GM21825 (cell line): Measurements from ENCODE around the gene UNK.
"Not testable (repeated sequence)": the region's sequence is repeated elsewhere in the genome, so short reads cannot be mapped to it uniquely, and the experiment has no call there.

Experiments
- ATAC-seq: cut with Tn5 transposase; IDR thresholded peaks from one replicate; pipeline ENCODE4 v1.9.1; 2021; ENCODE audit warnings: mild to moderate bottlenecking, moderate library complexity; ENCODE audit not compliant: unreplicated experiment

The UNK gene

DNA sequence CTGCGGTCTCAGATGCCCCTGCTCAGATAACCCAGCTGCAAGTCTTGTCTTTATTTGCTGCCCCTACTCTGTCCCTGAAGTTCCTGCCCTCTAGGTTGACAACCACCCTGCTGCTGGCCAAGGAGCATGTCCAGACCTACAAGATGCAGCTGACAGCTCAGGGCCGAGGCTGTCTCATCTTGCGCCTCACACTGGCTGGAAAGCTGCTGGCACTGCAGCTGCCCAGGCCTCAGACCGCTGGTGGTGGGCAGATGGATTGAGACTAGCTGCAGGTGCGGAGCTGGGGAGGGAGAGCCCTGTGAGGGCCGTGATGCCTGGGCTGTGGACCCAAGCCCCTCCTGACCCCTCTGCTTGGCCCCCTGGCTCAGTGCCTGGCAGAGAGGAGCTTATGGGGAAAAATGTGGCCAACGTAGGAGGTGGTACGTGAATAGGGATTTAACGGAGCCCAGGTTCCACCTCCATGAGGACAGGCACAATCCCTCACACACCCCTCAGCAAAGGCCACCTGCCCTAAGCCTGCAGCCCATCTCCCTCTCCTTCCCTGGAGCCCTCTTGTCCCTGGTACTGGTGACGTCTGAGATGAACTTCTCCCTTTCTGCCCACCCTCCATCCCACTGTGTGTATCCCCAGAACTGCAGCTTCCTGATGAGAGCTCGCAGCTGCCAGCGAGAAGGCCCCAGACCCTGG, 11.3 kb upstream of the UNK start:
- ATAC-seq: no peak

DNA sequence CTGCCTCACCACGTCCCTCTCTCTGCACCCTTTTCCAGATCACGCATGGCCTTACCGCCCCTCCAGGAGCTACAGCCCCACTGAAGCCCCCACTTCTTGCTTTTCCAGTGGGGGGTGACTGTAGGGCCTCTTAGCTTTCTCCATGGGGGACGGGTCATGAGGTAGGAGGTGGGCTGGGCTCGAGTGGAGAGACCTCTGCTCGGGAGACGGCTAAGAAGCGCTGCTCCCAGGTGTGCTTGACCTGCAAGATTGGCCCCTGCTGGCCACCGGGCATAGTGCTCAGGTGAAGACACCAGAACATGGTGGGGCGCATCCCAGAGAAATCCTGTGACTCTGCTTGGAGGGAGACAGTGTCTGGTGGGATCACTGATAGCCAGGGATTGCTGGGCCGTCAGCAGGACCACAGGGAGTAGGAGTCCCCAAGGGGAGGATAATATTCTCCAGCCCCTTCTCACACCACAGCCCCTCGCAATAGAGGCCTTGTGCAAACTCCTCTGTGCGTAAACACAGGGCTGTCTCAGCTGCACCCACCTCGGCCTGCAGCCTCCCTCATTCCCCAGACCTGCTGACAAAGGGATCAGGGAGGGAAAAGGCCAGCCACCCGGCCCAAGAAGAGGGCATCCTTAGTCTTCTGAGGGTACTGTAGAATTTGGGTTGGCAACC, 10.7 kb upstream of the UNK start:
- ATAC-seq: no peak

DNA sequence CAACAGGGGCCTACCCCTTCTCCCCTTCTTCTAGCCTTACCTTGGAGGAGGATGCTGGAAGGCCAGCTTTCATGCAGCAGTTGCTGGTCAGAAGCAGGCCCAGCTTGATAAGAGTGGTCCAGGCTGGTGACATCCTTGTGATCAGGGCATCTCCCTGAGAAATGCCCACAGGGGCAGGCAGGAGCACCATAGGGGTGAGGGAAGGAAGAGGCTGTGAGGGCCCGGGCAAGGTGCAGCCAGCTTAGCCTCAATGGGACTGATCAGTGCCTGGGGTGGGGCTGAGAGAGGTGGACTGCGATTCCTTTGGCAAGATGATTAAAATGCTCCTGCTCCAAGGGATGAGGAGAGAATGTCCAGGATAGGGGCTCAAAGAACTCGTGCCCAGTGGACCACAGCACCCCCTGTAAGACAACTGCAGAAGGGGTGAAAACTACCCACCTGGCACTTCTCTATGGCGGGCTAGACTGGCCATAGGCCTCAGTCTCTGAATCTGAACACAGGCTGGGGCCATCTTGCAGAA, 10.1 kb upstream of the UNK start:
- no peak for ATAC-seq

DNA sequence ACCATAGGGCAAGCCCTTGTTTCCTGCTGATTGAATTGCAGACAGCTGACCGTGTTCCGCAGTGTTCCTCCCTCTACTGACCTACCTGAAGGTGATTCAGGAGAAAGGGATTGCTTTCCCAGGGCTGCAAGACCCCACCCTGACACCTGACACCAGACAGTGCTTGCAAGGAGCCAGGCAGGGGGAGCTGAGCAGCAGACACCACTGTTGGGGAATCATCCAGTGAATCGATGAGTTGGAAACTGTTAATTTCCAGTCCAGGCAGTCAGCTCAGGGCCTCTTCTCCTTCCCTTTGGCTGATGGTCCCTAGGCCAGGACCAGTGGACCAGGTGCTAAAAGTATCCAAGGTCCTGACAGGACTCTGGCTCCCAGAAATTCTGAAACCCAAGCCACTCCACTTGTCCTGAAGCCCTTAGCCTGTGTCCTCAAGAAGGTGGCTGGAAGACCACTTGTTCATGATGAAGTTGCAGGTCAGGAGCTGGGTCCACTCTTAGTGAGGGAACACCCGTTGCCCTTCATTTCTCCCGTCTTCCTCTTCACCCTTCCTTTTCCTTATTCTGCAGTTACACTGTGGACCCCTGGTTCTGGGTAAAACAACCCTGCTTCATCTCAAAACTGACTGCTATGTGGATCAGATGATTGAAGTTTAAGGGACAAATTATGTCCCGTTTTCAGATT, 9.5 kb upstream of the UNK start:
- ATAC-seq: no peak

DNA sequence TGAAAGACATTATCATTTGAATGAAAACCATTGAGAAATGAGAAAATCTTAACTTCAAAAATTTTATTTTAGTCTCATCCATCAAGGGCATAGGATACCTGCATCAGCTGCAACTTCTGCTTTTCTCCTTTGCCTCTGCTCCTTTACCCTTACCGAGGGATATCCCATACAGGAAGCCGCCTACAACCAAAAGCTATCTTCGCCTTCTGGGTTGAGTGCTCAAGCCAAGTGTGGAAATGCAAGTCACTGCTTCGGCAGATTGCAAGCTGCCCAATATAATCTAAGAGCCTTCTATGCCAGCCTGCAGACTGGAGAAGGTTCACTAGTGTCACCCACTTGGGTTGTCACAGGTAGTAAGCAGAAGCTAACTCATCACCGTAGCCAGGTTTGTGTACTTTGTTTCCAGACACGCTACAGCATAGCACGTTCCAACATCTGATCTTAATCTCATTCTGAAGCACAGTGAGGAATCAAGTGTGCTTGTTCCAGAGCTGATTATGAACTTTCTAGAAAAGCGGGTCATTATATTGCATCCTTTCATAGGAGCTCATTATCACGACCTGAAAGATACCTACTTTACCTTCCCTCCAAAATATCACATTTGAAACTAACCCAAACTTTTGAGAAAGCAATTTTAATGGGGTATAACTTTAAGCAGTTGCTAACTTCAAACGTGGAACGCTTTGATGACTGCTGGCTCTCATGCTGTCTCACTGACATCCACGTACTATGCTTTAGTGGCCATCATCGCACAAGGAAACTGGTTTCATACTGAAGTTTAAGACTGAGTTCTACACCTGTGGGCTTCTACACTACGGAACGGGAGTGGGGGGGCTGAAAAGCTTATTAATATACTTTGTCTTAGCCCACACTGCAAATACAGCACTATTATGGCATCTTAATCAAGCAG, 8.0 kb upstream of the UNK start:
- ATAC-seq: no peak

DNA sequence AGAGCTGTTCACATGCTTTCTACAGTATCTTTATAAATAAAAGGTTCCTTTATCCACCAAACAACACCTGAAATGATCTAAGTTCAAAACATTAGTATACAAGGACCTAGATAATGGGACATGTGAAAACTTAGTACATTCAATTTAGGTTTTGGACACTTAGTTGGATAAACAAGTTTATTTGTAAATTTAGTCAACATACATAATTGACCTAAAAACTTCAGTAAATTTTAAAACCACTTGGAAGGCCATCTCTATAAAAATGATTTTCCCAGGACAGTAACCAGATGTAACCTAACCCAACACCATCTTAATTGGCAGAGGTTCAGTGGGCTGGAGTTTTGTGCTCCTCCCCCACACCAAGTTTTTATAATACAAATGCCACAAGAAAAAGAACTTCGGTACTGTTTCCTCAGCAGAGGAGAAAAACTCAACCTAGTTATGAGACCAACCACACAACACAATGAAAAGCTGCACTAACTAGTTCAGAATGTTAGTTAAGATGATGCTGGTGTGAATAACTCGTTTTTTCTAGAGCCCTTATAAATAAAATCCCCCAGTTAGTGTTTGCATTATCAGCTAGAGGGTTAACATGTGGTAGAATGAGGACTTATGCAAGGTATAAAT, 7.2 kb upstream of the UNK start:
- no peak for ATAC-seq

DNA sequence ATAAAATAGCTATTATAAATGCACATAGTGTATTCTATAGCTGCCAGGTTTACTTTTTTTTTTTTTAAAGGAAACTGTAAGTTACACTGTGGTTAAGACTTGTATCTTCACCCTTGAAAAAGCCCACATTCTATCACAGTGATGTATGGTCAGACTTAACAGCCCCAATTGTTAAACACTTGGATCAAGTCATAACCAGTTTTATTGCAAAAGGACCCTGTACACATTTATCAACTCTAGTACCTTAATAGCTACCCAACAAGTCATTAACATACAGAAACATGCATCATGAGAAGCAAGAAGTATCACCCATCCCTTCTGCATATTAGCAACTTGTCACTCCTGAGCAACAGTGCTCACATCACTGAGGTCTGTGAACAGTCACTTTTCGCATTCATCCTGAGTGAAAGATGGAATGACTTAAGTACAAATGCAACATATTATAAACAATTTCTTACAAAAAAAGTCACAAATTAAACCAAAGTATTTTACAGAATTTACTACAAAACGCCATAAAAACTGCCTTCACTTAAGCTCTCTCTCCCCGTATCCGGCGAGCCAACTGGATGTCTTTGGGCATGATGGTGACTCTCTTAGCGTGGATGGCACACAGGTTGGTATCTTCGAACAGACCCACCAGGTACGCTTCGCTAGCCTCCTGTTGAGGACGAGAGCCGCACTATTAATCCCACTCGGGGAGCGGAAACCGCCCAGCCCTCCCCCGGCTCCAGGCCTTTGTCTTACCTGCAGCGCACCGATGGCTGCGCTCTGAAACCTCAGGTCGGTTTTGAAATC, 6.3 kb upstream of the UNK start:
- not testable (repeated sequence) for ATAC-seq

DNA sequence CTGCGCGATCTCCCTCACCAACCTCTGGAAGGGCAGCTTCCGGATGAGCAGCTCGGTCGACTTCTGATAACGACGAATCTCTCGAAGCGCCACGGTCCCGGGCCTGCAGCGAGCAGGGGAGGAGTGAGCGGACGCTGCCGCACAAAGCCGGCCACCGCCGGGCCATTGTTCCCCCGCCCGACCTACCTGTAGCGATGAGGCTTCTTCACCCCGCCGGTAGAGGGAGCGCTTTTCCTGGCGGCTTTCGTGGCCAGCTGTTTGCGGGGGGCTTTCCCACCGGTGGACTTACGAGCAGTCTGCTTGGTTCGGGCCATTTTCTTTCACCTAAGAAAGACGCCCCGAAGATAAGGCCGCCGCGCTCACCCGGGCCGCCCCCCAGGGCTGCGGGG, 5.8 kb upstream of the UNK start:
- ATAC-seq: peak; percentile 12

DNA sequence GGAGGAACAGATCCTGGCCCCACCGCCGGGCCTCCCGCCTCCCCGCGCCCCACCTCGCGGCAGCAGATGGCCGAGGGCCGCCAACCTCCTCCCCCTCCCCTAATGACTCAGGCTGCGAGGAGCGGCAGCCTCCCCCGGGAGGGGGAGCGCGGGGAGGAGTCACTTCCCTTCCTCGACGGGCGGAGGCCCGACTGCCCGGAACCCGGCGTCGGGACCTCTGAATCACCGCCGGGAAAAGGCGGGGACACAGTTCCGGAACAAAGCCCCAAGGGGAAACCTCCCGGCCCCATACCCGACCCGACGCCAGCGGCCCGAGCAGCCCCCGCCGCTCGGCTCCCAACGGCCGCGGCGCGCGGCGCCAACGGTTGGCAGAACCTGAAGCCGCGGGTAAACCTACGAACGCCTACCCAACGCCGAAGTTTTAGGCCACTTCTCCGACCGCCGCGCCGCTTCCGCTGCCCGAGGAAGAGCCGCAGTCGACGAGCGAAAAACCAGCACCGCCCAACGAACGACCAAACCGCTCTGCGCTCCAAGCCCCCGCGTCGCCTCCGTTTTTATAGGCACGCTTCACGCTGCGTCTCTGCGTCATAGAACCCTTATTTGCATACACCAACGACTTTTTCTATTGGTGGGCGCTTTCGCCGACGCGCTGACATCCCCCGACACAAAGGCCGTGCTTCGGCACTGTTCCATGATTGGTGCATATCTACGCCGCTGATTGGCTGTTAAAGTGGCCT, 5.2 kb upstream of the UNK start:
- ATAC-seq: peak; percentile 63

DNA sequence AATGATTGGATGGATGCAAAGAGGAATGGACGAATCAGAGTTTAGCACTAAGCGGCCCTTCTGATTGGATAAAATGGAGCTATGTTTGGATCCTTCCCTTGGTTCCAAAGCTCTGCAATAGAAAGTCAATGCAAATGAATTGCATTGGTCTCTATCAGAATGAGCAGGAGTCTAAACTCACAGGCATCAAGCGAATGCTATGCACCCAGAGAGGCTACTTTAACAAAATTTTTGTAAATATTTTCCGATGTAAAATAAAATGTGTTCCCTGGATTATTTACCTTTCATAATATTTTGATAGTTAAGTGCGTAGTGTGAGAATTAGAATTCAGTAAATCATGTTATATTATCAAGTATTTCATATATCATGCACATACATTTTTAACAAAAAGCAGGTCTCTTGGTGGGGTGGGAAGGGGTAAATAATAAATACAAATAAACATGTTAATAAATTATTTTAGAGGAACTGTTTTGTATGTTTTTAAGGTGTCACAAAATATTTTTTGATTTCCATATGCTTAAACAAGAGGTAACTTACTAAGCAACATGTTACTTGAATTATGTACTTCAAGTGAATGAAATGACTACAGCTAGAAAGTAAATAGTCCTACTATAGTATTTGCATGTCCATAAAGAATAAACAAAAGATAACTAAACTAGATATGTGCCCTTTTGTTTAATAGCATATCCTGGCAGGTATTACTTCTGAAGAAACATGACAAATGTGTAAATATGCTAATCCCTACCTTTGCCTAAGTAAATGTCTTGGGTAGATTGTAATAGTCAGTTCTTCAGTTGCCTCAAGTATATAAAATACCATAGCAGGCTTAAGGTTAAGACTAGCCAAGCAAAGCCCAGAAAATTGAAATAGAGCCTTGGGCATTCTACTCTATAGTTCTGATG, 4.4 kb upstream of the UNK start:
- ATAC-seq: no peak

DNA sequence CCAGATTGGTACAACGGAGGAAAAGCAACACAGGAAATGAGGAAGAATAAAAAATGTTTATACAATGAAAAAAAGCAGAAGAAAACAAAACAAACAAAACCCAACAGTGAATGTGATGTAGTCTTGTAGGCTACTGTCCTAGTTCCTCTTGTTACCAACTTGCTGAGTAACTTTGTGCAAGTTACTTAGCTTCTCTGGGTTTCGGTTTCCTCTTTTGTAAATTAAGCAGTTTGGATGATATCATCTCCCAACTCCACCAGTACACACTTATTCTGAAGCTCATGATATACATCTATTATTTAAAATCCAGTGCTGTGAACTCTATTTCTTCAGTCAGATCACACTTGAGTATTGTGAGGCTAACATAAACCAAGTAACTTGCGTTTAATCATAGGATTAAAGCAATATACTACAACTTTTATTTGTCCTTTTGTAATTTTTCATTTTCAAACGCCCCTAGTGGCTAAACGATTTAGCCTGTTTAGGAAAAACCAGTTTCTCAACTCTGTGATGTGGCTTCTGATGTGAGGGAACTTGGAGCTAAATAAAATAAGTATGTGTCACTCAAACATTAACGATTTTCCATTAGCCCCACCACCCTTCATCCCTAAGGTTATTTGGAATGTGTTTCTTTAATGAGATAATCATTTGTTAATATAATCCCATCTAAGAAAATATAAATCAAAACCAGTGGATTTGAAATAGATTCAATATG, 1.4 kb upstream of the UNK start:
- no peak for ATAC-seq

DNA sequence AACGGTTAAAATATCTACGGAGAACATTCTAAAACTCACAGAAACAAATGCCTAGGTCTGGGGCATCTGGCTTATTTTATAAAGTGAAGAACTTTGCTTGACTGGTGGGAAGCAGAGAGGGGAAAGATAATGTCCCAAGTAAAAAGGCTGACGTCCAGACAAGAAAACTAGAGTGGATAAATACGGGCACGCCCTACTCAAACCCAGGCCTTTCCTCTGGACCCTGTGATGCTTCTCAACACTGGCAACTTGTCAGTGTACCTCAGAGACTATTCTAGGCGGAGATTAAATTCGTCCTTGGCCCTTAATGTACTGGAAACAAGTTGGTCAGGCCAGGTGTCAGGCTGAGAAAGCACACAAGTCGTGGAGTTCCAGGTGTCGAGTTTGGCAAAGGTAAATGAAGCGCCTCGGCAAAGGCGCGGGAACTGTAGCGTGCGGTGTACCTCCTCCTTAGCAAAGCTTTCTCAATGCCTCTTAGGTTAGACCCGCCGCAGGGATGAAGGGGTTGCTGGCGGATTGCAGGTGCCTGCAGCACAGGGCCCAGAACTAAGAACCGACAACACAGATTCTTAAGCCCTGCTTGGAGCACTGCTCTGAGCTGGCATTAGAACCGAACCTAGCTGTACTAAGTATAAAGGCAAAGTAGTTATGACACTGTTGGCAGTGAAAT, 668 bp upstream of the UNK start:
- ATAC-seq: no peak

DNA sequence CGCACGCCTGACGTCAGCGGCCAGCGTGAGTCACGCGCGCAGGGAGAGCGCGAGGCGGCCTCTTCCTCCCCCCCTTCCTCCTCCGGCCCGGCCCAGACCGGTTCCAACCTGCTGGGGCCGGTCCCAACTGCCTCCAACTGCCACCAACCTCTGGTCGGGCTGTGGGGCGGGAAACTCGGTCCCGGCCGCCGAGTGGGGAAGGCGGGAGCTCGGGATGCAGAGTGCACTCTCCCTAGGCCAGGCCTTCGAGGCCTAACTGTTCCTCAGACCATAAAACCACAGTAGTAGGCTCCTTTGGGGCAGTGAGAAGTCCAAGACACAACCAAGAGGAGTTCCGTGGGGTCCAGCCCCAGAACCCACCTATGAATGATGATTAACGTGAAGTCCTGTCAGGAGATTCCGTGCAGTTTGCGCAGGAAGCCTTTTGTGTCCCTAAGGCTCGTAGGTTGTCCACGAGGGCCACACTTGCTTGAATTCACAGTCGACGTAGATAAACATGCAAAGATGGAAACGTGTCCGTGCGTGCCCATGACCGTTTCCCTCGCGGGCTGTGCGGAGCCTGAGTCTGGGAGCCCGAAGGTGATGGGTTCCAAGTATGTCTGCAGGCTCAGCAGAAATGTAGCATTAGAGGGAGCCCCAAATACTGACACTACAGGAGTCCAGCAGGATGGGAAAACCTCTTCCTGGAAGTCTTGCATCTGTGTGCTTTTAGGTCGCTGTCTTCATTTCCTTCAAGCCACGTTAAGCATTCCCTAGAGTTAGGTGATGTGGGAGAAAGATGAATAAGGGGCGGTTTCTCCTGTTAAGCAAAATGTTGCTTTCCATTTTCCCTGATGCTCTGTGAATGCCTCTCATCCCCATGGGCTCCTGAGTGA, 647 bp downstream of the UNK start:
- peak; percentile 50 for ATAC-seq

DNA sequence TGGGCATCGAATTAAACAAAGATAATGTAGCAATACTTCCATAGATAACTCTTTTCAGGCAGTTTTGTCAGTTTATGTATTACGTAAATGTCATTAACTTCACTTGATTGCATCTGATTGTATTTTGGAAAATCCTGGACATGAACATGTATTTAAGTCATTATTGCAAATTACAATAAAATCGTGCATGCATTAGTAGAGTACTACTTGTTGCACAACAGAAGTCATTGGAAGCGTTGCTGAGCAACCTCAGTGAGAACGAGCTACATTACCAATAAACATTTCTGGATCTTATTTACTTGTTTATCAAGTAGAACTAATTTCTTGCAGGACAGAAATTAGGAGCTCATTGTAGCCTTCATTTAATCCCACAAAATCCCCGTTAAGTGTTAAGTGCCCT, 6.6 kb downstream of the UNK start:
- ATAC-seq: no peak

DNA sequence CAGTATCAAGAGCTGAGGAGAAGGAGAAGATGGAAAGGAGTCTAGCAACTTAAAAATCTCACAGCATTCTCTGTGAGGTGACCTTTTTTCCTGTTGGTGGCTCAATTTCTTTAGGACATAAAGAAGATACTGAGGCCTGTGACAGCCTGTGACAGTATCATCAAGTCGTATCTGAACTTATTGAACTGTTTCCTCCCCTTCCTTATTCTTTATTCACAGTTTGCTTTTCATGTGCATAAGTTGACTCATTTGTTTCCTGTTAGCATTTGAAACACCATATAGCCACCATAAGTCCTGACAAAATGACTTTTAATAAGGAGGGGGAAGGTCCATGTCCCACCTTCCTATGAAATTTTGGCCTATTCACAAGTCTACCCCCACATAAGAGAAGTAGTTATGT, 8.9 kb downstream of the UNK start:
- no peak for ATAC-seq
